K562 (cell line): ENCODE data around the gene PCNX2. TPM values are rescaled to one million over a fixed set of nuclear protein-coding genes. Genes with fewer than 3 reads are reported as not detected.

Experiments
- ATAC-seq: fragments of 200-7000 bp; cut with Tn5 transposase; 3 replicates; pipeline ENCODE4 v1.9.1; 2020; ENCODE audit warnings: moderate library complexity
- BruUV-seq: library from RNA; stranded (reverse); fragments of 400-500 nt; replicated peaks from 2 replicates; lab custom pipeline; 2021; lab: Mats Ljungman, UMichigan
- CTCF ChIA-PET: fragments of 300-600 bp; formaldehyde crosslinking; extraction: SDS; loops from one replicate; lab custom pipeline; 2021; ENCODE audit warnings: low intra/inter-chr PET ratio; lab: Yijun Ruan, JAX
- POLR2A ChIA-PET: fragments of 300-600, 350-650 bp; sonication (Branson Sonifier 250); formaldehyde crosslinking; extraction: SDS; loops from one replicate; lab custom pipeline; 2021; ENCODE audit warnings: antibody characterized with exemption, inconsistent platforms; lab: Yijun Ruan, JAX
- DNase-seq, 4 experiments: peaks; one replicate each; pipeline versions ENCODE4 v3.0.0 to v3.0.0-alpha.2; 2011 to 2018; ENCODE audit warnings: low spot score in 3 of 4, mixed read lengths in 3 of 4; ENCODE audit errors: extremely low read depth in 1 of 4
- FAIRE-seq: peaks from 2 replicates; lab custom pipeline; 2011; peaks lifted over from hg19 to GRCh38; lab: Jason Lieb, UNC
- H2AFZ ChIP-seq: 2 replicates; pipeline ENCODE4 v1.6.0; 2011; ENCODE audit warnings: low read depth, low read length, control low read depth, inconsistent platforms
- H3K27ac ChIP-seq: fragments of 200-600 bp; 3 replicates; pipeline ENCODE4 v1.8.0; 2011; ENCODE audit warnings: low read depth, mild to moderate bottlenecking, control low read depth, inconsistent platforms, low read length, moderate library complexity, mixed read lengths; ENCODE audit errors: extremely low read depth
- H3K27me3 ChIP-seq, 2 experiments: fragments of 300-600 bp in 1 of 2; 2 replicates in 1 of 2; 3 replicates in 1 of 2; pipeline versions ENCODE4 v1.6.0 to v1.8.0; 2011; ENCODE audit warnings: inconsistent platforms in 2 of 2, low read length in 2 of 2, mild to moderate bottlenecking in 1 of 2, mixed read lengths in 1 of 2, moderate library complexity in 1 of 2; ENCODE audit not compliant: control insufficient read depth in 2 of 2, insufficient read depth in 2 of 2
- H3K36me3 ChIP-seq: fragments of 300-600 bp; 3 replicates; pipeline ENCODE4 v1.8.0; 2011; ENCODE audit warnings: mild to moderate bottlenecking, low read length, inconsistent platforms; ENCODE audit not compliant: control insufficient read depth, insufficient read depth
- H3K4me1 ChIP-seq, 2 experiments: fragments of 200-600 bp in 1 of 2; replicated peaks in 1 of 2; 2 replicates in 1 of 2; 3 replicates in 1 of 2; pipeline versions ENCODE4 v1.5.1 to v1.8.0; 2011; ENCODE audit warnings: inconsistent platforms in 2 of 2, low read length in 2 of 2, mild to moderate bottlenecking in 1 of 2, mixed read lengths in 1 of 2, moderate library complexity in 1 of 2; ENCODE audit not compliant: control insufficient read depth in 2 of 2, insufficient read depth in 2 of 2
- H3K4me2 ChIP-seq: 2 replicates; pipeline ENCODE4 v1.6.1; 2011; ENCODE audit warnings: low read length, control low read depth, inconsistent platforms, mixed read lengths; ENCODE audit not compliant: insufficient read depth
- H3K4me3 ChIP-seq: fragments of 200-600 bp; sonication (generic), shearing (Covaris generic); 2 replicates; pipeline ENCODE4 v1.5.1; 2016; ENCODE audit warnings: control low read depth, inconsistent platforms
- H3K79me2 ChIP-seq: fragments of 200-600 bp; 3 replicates; pipeline ENCODE4 v1.8.0; 2011; ENCODE audit warnings: low read length, inconsistent platforms; ENCODE audit not compliant: control insufficient read depth, insufficient read depth
- H3K9ac ChIP-seq, 2 experiments: 2 replicates each; pipeline versions ENCODE4 v1.6.0 to v1.6.1; 2011; ENCODE audit warnings: low read depth in 2 of 2, low read length in 2 of 2, control low read depth in 1 of 2, inconsistent platforms in 1 of 2, mild to moderate bottlenecking in 1 of 2, mixed read lengths in 1 of 2; ENCODE audit not compliant: insufficient read depth in 1 of 2
- H3K9me1 ChIP-seq: one replicate; pipeline ENCODE4 v1.6.0; 2011; ENCODE audit warnings: inconsistent platforms, mild to moderate bottlenecking, low read length, moderate library complexity; ENCODE audit not compliant: control insufficient read depth, insufficient read depth
- H3K9me3 ChIP-seq: replicated peaks from 2 replicates; pipeline ENCODE4 v1.5.1; 2011; ENCODE audit warnings: low read depth, low read length, inconsistent platforms; ENCODE audit not compliant: control insufficient read depth, insufficient read depth
- H4K20me1 ChIP-seq: replicated peaks from 2 replicates; pipeline ENCODE4 v1.6.1; 2011; ENCODE audit warnings: low read length, inconsistent platforms, mixed read lengths; ENCODE audit not compliant: control insufficient read depth, insufficient read depth
- CBX2 ChIP-seq: fragments of 200-600 bp; sonication (generic); IDR thresholded peaks from one replicate; pipeline ENCODE4 v1.6.1; 2012; ENCODE audit warnings: mild to moderate bottlenecking, low read length, inconsistent platforms; ENCODE audit not compliant: insufficient read depth, poor library complexity, severe bottlenecking
- CEBPB ChIP-seq: fragments of 450-650 bp; IDR thresholded peaks from 2 replicates; pipeline ENCODE4 v1.6.1; 2016; ENCODE audit warnings: missing genetic modification characterization, missing compliant biosample characterization
- ETV6 ChIP-seq, 3 experiments: fragments of 150-350 bp in 1 of 3; sonication (generic) in 1 of 3; formaldehyde crosslinking in 1 of 3; IDR thresholded peaks; 2 replicates each; pipeline versions ENCODE4 v1.6.1 to v1.8.0; 2014 to 2022; ENCODE audit warnings: borderline replicate concordance in 2 of 3, low read depth in 2 of 3, antibody characterized with exemption in 1 of 3, low read length in 1 of 3, mild to moderate bottlenecking in 1 of 3, missing genetic modification reagents in 1 of 3
- IRF2 ChIP-seq: sonication (generic); formaldehyde crosslinking; IDR thresholded peaks from 2 replicates; pipeline ENCODE4 v1.8.1; 2022; ENCODE audit warnings: mild to moderate bottlenecking, missing genetic modification reagents
- TEAD1 ChIP-seq, 2 experiments: fragments of 450-650 bp in 1 of 2; sonication (generic) in 1 of 2; formaldehyde crosslinking; IDR thresholded peaks; 2 replicates each; pipeline versions ENCODE4 v1.4.0 to v1.8.0; 2020 to 2022; ENCODE audit warnings: mild to moderate bottlenecking in 2 of 2, missing genetic modification reagents in 1 of 2
- TFAM ChIP-seq: fragments of 250-450 bp; sonication (Bioruptor Pico); conservative IDR thresholded peaks from 2 replicates; pipeline ENCODE4 v1.5.0; 2021; ENCODE audit warnings: mild to moderate bottlenecking, moderate library complexity
- VEZF1 ChIP-seq: fragments of 200-800 bp; sonication (Bioruptor generic); IDR thresholded peaks from 2 replicates; pipeline ENCODE4 v1.6.1; 2017; ENCODE audit warnings: missing genetic modification characterization, missing compliant biosample characterization
- ZEB2 ChIP-seq: fragments of 450-650 bp; IDR thresholded peaks from 2 replicates; pipeline ENCODE4 v1.6.1; 2016
- ZNF311 ChIP-seq: fragments of 250-450 bp; sonication (Bioruptor Pico); IDR thresholded peaks from 2 replicates; pipeline ENCODE4 v1.4.0; 2020; ENCODE audit warnings: mild to moderate bottlenecking, moderate library complexity
- WGBS: fragments of 100-300 bp; shearing (Covaris generic); methylation state at CpG from one replicate; pipeline ENCODE4 v1.1.6; 2016; ENCODE audit warnings: low coverage, mixed read lengths; ENCODE audit not compliant: insufficient coverage; ENCODE audit errors: missing lambda C conversion rate; 5-methylcytosine and 5-hydroxymethylcytosine counted together
- in situ Hi-C: fragments of 300-500 bp; cut with MboI; formaldehyde crosslinking; loops from 4 replicates; pipeline ENCODE4 v1.15.0; 2018; ENCODE audit warnings: inconsistent platforms, mixed read lengths
- intact Hi-C: fragments of 100-400 bp; cut with micrococcal nuclease; formaldehyde crosslinking; loops from 2 replicates; pipeline ENCODE4 v1.14.2; 2022
- polyA plus RNA-seq, 8 experiments: library from polyadenylated mRNA; depleted of rRNA in 4 of 8; stranded (reverse) in 5 of 8; unstranded in 3 of 8; fragments of >200 nt; fragmentation: Nextera tagmentation in 2 of 8; fragmentation: Illumina TruSeq in 1 of 8; extraction: Ambion mirVana in 2 of 8; extraction: Trizol in 1 of 8; gene quantifications; 2 replicates each; pipeline versions ENCODE4 v1.2.1 to v1.2.3, GENCODE V29; 2011 to 2014; ENCODE audit warnings: inconsistent platforms in 1 of 8, missing spikeins in 1 of 8
- total RNA-seq, 7 experiments: library from RNA; depleted of rRNA in 6 of 7; stranded (reverse); fragments of >200 nt in 6 of 7; fragmentation: Illumina TruSeq in 2 of 7; extraction: Trizol in 2 of 7; gene quantifications; 2 replicates each; pipeline versions ENCODE4 v1.2.1 to v1.2.3, GENCODE V29; 2011 to 2021; ENCODE audit warnings: low replicate concordance in 1 of 7

PCNX2 gene
- total and polyA plus RNA-seq, 9 of the 15 experiments (the other 6 are each of a cell fraction or from before 2014, with no cell fraction given), result 0.07 to 0.33 TPM; not detected in 7

DNA sequence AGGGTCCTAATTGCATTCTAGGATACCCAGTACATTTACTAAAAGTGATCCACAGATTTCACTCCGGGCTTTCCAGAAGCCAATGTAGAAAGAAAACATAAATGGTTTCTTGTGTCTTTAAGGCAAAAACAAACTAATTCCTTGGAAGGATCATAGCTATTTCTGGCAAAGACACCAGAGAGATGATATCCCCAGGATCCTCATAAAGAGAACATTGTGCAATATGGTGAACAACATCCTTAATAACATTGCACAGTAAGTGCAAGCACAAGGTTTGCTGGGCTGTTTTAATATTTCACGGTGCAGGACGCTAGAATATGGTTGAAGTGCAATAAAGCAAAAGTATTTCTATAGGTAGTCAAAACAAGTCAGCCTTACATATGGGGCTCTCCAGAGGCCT is 262.2 kb downstream of the PCNX2 start:
- Histone ChIP-seq H3K9me3 (no peaks in the 10 kb centered on the region), H3K27ac (no peak overlapping the region), H3K9me1 (no peaks in the 10 kb centered on the region), H3K4me2 (no peak overlapping the region), H3K36me3 (no peaks in the 10 kb centered on the region), H2AFZ (no peak overlapping the region), H3K9ac (no peak overlapping the region), H3K79me2 (no peaks in the 10 kb centered on the region), H4K20me1 (no peaks in the 10 kb centered on the region), H3K4me3 (no peak overlapping the region), H3K4me1 (no peaks in the 10 kb centered on the region), H3K27me3 (no peaks in the 10 kb centered on the region; a peak in 2 of 5 replicates)
- TF ChIP-seq ZNF311 (CRISPR knock-in tag) (no peak), CEBPB (tag) (peak; percentile 35)
- intact Hi-C loops, result no loop called here
- 0% methylated on average over 3 of the region's 3 CpGs for WGBS
- FAIRE-seq (no peak), DNase-seq (no peak), ATAC-seq (no peak)
- POLR2A ChIA-PET, result no interaction called here
- BruUV-seq, result no TSS peak
- in situ Hi-C loops, result no loop called here
- CTCF ChIA-PET, result no interaction called here

- H3K4me1 ChIP-seq, result no peaks in the 10 kb centered on the region
- no peak overlapping the region for H2AFZ ChIP-seq
- ChIA-PET CTCF (no interaction called here), POLR2A (no interaction called here)
- intact Hi-C loops, result no loop called here
- H3K9ac ChIP-seq, result no peak overlapping the region
- H3K36me3 ChIP-seq, result no peaks in the 10 kb centered on the region
- ATAC-seq, result no peak
- H3K4me3 ChIP-seq, result no peak overlapping the region
- H3K9me3 ChIP-seq, result no peaks in the 10 kb centered on the region
- no peaks in the 10 kb centered on the region for H3K79me2 ChIP-seq
- H4K20me1 ChIP-seq, result no peaks in the 10 kb centered on the region
- no peaks in the 10 kb centered on the region; a peak in 2 of 5 replicates for H3K27me3 ChIP-seq
- TF ChIP-seq ETV6 (IDR thresholded peaks at IDR 0.05; ENCODE audit: borderline replicate concordance in 1 of 2, low read depth in 2 of 2, low read length in 1 of 2) (no peak), ETV6 (CRISPR knock-in tag; IDR thresholded peaks at IDR 0.05; ENCODE audit: borderline replicate concordance) (no peak), TFAM (no peak), IRF2 (CRISPR knock-in tag) (no peak), CBX2 (no peak), ZEB2 (no peak), TEAD1 (CRISPR knock-in tag; IDR thresholded peaks at IDR 0.05) (no peak), VEZF1 (CRISPR knock-in tag) (no peak)
- TF ChIP-seq, all 486 proteins: peak for 0
- FAIRE-seq (no peak), DNase-seq (no peak)
- in situ Hi-C loops, result no loop called here
- 0% methylated on average over 4 of the region's 4 CpGs for WGBS
- BruUV-seq, result no TSS peak
- Histone ChIP-seq H3K27ac (no peak overlapping the region), H3K9me1 (no peaks in the 10 kb centered on the region), H3K4me2 (no peak overlapping the region)
Observed at GRCh38 chr1:233032916-233033315, 262.6 kb downstream of the PCNX2 start.
